Right ventricle myocardium superior (tissue), 1 donor: Measurements from ENCODE around the gene HES6. TPM values are rescaled to one million over a fixed set of nuclear protein-coding genes. Genes with fewer than 3 reads are reported as not detected.

Experiments
- ATAC-seq: fragments of 200-7000 bp; cut with Tn5 transposase; one replicate; pipeline ENCODE4 v1.9.1; 2020; ENCODE audit warnings: mild to moderate bottlenecking; ENCODE audit not compliant: poor library complexity
- DNase-seq: peaks from one replicate; pipeline ENCODE4 v3.0.0-alpha.2; 2020
- intact Hi-C: fragments of 100-400 bp; cut with DNase I; formaldehyde crosslinking; loops from one replicate; pipeline ENCODE4 v1.11.2; 2022
- total RNA-seq: library from RNA; stranded (reverse); fragmentation: NEBNext Ultra II Directional; extraction: Animal tissue kit (Norgen Biotek cat#: 25700); gene quantifications from one replicate; pipeline ENCODE4 v1.2.1, GENCODE V29; 2021
- donor health status: DM: no; HTN: yes; CAD: no; lungs with severe emphysema.

HES6 gene
- total RNA-seq, 1 donor from 2014 or later, result 2.5 TPM

DNA sequence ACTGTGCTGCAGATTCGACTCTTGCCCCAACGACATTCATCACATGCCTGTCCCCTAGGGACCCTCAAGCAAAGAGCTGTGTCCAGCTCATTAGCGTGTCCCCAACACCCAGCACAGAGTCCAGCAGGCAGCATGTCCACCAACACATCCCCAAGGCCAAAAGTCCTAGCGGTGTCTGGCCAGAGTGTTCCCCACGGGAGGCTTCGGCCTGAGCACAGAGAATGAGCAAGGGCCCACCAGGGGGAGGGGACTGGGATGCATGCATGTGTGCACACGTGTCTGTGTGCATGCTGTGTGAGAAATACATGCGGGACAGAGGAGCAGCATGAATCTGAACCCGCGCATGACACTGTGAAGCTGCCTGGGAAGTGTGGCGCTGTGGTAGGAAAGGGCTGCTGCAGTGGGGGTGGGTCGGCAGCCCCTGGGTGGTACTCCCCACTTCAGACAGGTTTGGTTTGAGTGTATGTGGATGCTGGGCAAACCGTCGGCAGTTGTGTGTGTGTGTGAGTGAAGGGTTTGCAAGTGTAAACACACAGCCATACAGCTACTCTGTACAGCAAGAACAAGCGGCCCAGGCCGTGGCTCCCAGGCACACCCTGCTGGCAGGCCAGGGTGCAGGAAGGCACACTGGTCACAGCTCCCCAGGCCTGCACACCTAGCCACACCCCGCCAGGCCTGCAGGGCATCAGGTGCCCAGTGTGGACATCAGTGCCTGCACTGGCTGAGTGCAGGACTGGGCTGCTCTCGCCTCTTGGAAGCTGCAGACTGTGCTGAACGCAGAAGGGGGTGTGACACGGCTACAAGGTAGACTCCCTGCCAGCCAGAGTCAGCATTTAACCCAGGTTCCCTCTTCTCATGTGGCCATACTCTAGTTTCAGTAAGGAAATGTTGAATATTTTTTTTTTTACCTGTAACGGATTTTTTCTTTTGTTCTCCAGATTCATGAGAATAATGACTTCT is 19.5 kb upstream of the HES6 start:
- intact Hi-C loops, result loop anchor here (5.0 to 10.0 kb wide), 2 partner anchors 195 to 402 kb away; partner anchors contain the start of genes RAMP1 and SCLY
- ATAC-seq (no peak), DNase-seq (no peak)

GRCh38 chr2:238257786-238258700 is 18.2 kb upstream of the HES6 start:
- DNase-seq (no peak), ATAC-seq (no peak)
- intact Hi-C loops, result no loop called here

DNA sequence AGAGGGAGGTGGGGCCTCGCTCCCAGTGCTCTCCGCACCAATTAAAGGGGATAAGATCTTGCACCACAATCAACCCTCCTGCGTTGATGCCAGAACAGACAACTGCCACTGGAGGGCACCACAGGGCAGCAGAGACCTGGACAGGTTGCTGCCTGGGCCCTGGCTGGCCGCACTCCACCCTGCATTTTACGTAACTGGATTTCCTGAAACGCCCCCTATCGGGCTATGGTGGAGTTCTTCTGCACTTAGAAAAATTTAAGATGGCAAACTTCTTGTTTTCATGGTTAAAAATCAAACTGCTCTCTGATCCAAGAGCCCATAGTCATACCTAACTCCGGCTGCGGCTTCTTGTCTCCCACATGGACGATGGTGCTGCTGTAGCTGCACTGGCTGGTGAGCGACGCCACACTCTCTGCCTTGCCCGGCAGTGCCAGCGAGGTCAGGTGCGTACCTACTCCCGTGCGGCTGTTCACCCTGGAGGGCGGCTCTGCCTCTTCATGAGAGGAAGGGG is 16.8 kb upstream of the HES6 start:
- ATAC-seq (peak; percentile 64), DNase-seq (peak; percentile 77)
- intact Hi-C loops, result no loop called here

DNA sequence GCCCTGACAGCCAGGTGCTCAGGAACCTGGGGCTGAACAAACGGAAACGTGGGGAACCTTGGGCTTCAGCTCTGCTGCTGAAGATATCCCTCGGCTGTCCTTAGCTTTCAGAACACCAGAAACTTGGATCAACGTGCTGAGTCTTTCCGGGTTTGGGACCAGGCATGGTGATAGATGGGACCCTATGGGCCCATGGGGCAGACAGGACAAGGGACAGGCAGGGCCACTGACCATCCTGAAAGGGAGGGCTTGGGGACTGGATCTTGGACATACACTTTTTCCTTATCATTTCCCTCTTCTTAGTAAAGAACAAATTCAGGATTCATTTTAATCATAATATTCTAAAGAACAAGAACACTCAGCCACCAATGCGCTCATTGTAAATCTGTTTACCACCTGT is 16.3 kb upstream of the HES6 start:
- ATAC-seq (no peak), DNase-seq (no peak)
- intact Hi-C loops, result no loop called here

GRCh38 chr2:238255636-238256035 is 15.8 kb upstream of the HES6 start:
- intact Hi-C loops, result no loop called here

GRCh38 chr2:238255151-238255551 is 15.3 kb upstream of the HES6 start:
- intact Hi-C loops, result no loop called here
- ATAC-seq (no peak), DNase-seq (no peak)

More at GRCh38 chr2:238255636-238256035, 15.8 kb upstream of the HES6 start:
- ATAC-seq (no peak), DNase-seq (no peak)

DNA sequence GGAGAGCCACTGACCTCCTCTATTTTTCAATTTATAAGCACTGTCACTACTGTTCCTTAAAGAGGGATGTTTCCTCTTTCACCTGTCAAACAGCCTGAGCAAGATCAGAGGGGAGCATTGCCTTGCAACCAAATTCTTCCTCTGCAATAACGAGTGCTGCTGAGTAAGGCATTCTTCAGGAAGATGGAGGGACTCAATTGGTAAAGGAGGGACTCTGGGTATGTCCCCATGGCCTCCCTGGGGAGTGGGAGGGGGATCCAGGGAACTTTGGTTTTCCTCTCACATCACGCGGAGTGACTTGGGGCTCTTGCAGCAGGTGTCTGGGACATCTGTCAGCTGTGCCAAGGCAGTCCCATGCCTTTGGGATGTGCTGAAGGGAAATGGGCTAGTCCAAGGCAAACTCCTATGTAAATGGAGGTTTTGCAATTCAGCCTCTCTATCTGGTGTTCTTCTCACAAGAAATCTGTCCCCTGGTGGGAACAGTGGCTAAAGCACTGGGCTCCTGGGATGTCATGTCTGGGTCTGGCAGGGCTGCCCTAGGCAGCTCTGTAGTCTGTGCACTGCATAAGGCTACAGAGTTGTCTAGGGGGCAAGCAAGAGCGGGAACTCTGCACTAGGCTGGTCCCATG is 14.4 kb upstream of the HES6 start:
- ATAC-seq (no peak), DNase-seq (no peak)
- intact Hi-C loops, result no loop called here

GRCh38 chr2:238252766-238253630 is 13.2 kb upstream of the HES6 start:
- intact Hi-C loops, result no loop called here
- DNase-seq (no peak), ATAC-seq (no peak)

- no peak for DNase-seq
- no peak for ATAC-seq
- intact Hi-C loops, result no loop called here
These were observed 12.1 kb upstream of the HES6 start for GRCh38 chr2:238251986-238252385.

DNA sequence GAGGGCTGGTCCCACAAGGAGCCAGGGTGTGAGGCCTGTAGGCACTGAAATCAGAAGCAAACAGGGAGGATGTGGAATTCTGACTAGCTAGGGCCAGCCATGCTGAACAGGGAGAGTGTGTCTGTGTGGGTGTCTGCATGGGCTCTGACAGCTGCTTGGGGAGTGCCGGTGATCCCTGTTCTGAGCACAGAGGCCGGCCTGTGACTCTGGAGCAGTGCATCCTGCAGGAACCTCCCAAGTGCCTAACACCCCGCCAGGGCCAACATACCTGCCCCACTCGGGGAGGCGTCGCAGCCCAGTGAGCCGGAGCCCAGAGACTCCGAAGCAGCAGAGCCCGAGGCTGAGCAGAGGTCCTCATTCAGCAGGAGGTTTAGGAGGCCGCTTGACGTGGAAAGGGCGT is 11.5 kb upstream of the HES6 start:
- DNase-seq, result no peak
- intact Hi-C loops, result no loop called here
- ATAC-seq, result no peak

- intact Hi-C loops, result no loop called here
- DNase-seq (no peak), ATAC-seq (no peak)
These were observed 11.1 kb upstream of the HES6 start for GRCh38 chr2:238250896-238251295.

DNA sequence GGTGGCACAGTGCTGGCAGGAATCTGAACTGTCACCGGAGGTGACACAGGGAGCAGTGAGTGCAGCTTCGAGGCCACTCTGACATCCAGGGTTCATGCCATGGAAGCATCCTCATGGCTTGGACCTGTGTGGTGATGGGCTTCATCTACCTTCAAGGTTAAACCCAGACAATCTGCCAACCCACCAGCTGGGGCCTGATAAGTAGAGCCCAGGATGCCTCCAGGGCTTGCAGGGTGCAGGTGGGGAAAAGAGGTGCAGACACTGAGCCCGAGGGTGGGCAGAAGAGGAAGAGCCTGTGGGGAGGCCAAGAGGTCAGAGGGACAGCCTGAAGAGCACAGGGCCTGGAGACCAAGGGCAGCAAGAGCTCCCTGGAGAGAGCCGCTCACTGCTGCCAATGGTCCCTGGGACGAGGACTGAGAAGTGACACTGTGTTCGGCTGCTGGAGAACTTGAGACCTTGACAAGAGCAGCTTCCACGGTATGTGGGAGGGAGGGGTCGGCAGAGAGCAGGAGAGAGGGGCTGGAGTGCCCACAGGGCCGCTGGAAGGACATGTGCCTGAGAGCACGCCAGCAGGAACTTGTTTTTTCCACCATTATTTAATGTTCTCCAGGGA is 8.1 kb upstream of the HES6 start:
- DNase-seq (no peak), ATAC-seq (peak; percentile 13)
- intact Hi-C loops, result no loop called here

DNA sequence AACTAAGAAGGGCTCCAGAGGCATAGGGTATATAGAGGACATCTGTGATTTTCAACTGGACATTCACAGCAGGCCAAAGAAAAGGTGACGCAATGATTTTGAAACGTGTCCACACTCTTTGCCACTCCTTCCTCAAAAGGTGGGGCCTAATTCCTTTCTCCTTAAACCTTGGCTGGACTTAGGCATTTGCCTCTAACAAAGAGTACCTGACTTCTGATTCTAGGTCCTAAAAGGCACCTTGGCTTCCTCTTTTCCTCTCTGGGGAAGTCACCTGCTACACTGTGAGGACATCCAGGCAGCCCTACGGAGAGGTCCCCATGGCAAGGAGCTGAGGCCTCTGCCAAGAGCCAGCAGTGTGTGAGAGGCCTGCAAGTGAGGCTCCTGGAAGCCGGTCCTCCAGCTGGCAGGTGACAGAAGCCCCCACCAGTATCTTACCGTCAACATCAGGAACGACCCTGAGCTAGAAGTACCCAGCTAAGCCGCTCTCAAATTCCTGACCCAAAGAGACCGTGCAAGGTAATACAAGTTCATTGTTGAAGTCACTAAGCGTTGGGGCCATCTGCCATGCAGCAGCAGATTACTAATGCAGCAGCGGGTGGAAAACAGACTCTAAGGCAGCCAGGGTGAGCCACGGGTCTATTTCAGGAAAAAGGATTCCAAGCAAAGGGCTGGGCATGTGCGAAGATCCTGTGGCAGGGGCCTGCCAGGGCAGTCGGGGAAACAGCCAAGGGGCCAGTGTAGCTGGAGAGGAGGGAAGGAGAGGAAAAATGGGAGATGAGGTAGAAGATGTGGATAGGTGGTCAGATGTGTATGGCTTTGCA is 7.4 kb upstream of the HES6 start:
- intact Hi-C loops, result no loop called here
- DNase-seq (no peak), ATAC-seq (no peak)

GRCh38 chr2:238244151-238244550 is 4.3 kb upstream of the HES6 start:
- intact Hi-C loops, result no loop called here
- DNase-seq (no peak), ATAC-seq (no peak)

DNA sequence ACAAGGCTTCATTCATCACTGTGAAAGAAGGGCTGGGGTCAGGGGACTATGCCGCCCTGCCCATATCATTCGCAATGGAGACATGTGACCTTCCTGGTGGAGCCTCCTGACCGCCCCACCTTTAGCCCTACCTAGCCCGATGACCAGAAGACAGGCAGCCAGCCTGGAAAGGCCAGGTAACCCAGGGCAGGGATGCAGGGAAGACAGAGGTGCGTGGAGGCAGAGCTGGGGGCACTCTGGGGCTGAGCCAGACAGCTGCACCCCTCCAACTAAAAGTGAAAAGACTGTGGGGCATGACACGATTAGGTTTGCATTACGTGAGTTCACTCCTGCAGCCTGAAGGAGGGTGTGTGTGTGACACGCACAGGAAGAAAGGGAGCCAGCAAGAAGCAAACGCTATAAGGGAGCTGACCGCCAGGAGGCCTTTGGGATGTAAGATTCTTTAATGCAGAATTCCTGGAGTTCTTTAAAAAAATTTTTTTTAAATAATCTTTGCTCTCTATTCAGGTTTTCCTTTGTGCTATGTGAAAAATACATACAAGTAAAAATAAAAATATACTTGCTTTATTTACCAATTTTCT is 3.7 kb upstream of the HES6 start:
- no peak for DNase-seq
- intact Hi-C loops, result no loop called here
- no peak for ATAC-seq

- intact Hi-C loops, result no loop called here
- peak; percentile 80 for DNase-seq
- peak; percentile 35 for ATAC-seq
These were observed 3.1 kb upstream of the HES6 start for GRCh38 chr2:238242731-238243495.
